Renal cortex interstitium (tissue), 11 donors: ENCODE measurements around the gene TOR4A. TPM values are rescaled to one million over a fixed set of nuclear protein-coding genes. Genes with fewer than 3 reads are reported as not detected.

Experiments
- DNase-seq, 11 donors: peaks; one replicate each; pipeline ENCODE4 v3.0.0-alpha.2; 2013; ENCODE audit warnings: low read depth in 9 of 11, low spot score in 4 of 11; ENCODE audit errors: extremely low read depth in 1 of 11
- polyA plus RNA-seq, 3 donors: library from polyadenylated mRNA; unstranded; fragments of 120-200 nt; gene quantifications; one replicate each; pipeline ENCODE4 v1.2.1, GENCODE V29; 2013; ENCODE audit not compliant: insufficient read length in 3 of 3

TOR4A gene
- polyA plus RNA-seq, 3 donors: 4.4 to 8.9 (median 6.3) TPM

GRCh38 chr9:137278721-137279711 is 1.5 kb downstream of the TOR4A start:
- DNase-seq: no peak

- DNase-seq: no peak
These were observed 2.4 kb downstream of the TOR4A start for GRCh38 chr9:137279741-137280473.

GRCh38 chr9:137280474-137281344 is 3.2 kb downstream of the TOR4A start:
- no peak for DNase-seq

GRCh38 chr9:137281345-137282116 is 4.0 kb downstream of the TOR4A start:
- DNase-seq: no peak

GRCh38 chr9:137286975-137287383 is 9.5 kb downstream of the TOR4A start:
- no peak for DNase-seq

- DNase-seq: no peak
These were observed 15.6 kb downstream of the TOR4A start for GRCh38 chr9:137293094-137293481.

- DNase-seq: no peak
These were observed 16.1 kb downstream of the TOR4A start for GRCh38 chr9:137293482-137294090.

- no peak for DNase-seq
These were observed 16.7 kb downstream of the TOR4A start for GRCh38 chr9:137294091-137294680.

- no peak for DNase-seq
These were observed 17.2 kb downstream of the TOR4A start for GRCh38 chr9:137294681-137295237.

GRCh38 chr9:137295238-137295811 is 17.8 kb downstream of the TOR4A start:
- no peak for DNase-seq

- no peak for DNase-seq
These were observed 18.5 kb downstream of the TOR4A start for GRCh38 chr9:137295849-137296669.

- no peak for DNase-seq
These were observed 19.4 kb downstream of the TOR4A start for GRCh38 chr9:137296670-137297664.

GRCh38 chr9:137297966-137298365 is 20.4 kb downstream of the TOR4A start:
- no peak for DNase-seq

GRCh38 chr9:137298401-137299202 is 21.1 kb downstream of the TOR4A start:
- no peak for DNase-seq
